NCI-H1417 treated with DMSO at 0.1 percent for 48 hours (cell line): Measurements from ENCODE around the gene GLMP.

Source experiments
- DNase-seq: peaks from one replicate; lab custom pipeline; 2025; lab: John Stamatoyannopoulos, UW

The GLMP gene

GRCh38 chr1:156285437-156285836 is 10.0 kb downstream of the GLMP start:
- no peak for DNase-seq

GRCh38 chr1:156284757-156285156 is 10.7 kb downstream of the GLMP start:
- no peak for DNase-seq

GRCh38 chr1:156284112-156284511 is 11.4 kb downstream of the GLMP start, which contains the start of gene TMEM79:
Gene TMEM79 (plus strand): TSS chr1:156284325. CDS start chr1:156285227, 902 bp downstream.
- DNase-seq = no peak

GRCh38 chr1:156283521-156283920 is 12.0 kb downstream of the GLMP start:
- no peak for DNase-seq

GRCh38 chr1:156282479-156283222 is 12.8 kb downstream of the GLMP start, which contains the start of gene SMG5:
Gene SMG5 (minus strand): TSS chr1:156282825. CDS start chr1:156282680, 145 bp downstream.
- peak; percentile 92 for DNase-seq

- no peak for DNase-seq
Observed at GRCh38 chr1:156281693-156282478, 13.6 kb downstream of the GLMP start.

- DNase-seq = no peak
Observed at GRCh38 chr1:156281281-156281680, 14.2 kb downstream of the GLMP start.

GRCh38 chr1:156279837-156280236 is 15.6 kb downstream of the GLMP start:
- DNase-seq = no peak

GRCh38 chr1:156276966-156277381 is 18.5 kb downstream of the GLMP start:
- no peak for DNase-seq

- DNase-seq = no peak
Observed at GRCh38 chr1:156276532-156276931, 18.9 kb downstream of the GLMP start.

GRCh38 chr1:156270314-156270713 is 25.2 kb downstream of the GLMP start:
- DNase-seq = no peak

- DNase-seq = no peak
Observed at GRCh38 chr1:156268336-156268735, 27.1 kb downstream of the GLMP start.

- no peak for DNase-seq
Observed at GRCh38 chr1:156266051-156266450, 29.4 kb downstream of the GLMP start.

- no peak for DNase-seq
Observed at GRCh38 chr1:156263288-156263655, 32.2 kb downstream of the GLMP start.

GRCh38 chr1:156262461-156263287 is 32.8 kb downstream of the GLMP start:
- DNase-seq = no peak

- no peak for DNase-seq
Observed at GRCh38 chr1:156260896-156261295, 34.6 kb downstream of the GLMP start.

GRCh38 chr1:156259805-156260204 is 35.7 kb downstream of the GLMP start:
- no peak for DNase-seq

- DNase-seq = no peak
Observed at GRCh38 chr1:156258859-156259258, 36.6 kb downstream of the GLMP start.

GRCh38 chr1:156257711-156258110 is 37.8 kb downstream of the GLMP start:
- no peak for DNase-seq

GRCh38 chr1:156253634-156254033 is 41.8 kb downstream of the GLMP start:
- DNase-seq = no peak

- no peak for DNase-seq
Observed at GRCh38 chr1:156251527-156251926, 44.0 kb downstream of the GLMP start.

GRCh38 chr1:156249593-156249992 is 45.9 kb downstream of the GLMP start:
- DNase-seq = no peak
